Esophagus muscularis mucosa (tissue), 4 donors: ENCODE data around the gene RRP12.

Source experiments
- EP300 ChIP-seq: sonication (generic); formaldehyde crosslinking; IDR thresholded peaks from one replicate; pipeline ENCODE4 v1.6.1; 2017; ENCODE audit warnings: antibody characterized with exemption
- POLR2AphosphoS5 ChIP-seq, 2 donors: sonication (generic); formaldehyde crosslinking; IDR thresholded peaks; one replicate each; pipeline ENCODE4 v1.6.1; 2017; ENCODE audit warnings: antibody characterized with exemption in 2 of 2
- TF ChIP-seq, protein P1 (sequence below), 3 experiments: fragments of 200-600 bp in 2 of 3; fragments of 450-650 bp in 1 of 3; sonication (generic) in 2 of 3; IDR thresholded peaks; one replicate each; pipeline ENCODE4 v1.5.1; 2017 to 2019; ENCODE audit warnings: antibody characterized with exemption in 3 of 3, mild to moderate bottlenecking in 2 of 3, moderate library complexity in 1 of 3

- TF ChIP-seq, protein P1, sequence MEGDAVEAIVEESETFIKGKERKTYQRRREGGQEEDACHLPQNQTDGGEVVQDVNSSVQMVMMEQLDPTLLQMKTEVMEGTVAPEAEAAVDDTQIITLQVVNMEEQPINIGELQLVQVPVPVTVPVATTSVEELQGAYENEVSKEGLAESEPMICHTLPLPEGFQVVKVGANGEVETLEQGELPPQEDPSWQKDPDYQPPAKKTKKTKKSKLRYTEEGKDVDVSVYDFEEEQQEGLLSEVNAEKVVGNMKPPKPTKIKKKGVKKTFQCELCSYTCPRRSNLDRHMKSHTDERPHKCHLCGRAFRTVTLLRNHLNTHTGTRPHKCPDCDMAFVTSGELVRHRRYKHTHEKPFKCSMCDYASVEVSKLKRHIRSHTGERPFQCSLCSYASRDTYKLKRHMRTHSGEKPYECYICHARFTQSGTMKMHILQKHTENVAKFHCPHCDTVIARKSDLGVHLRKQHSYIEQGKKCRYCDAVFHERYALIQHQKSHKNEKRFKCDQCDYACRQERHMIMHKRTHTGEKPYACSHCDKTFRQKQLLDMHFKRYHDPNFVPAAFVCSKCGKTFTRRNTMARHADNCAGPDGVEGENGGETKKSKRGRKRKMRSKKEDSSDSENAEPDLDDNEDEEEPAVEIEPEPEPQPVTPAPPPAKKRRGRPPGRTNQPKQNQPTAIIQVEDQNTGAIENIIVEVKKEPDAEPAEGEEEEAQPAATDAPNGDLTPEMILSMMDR (IDR thresholded peaks at IDR 0.05), result no peak
- TF ChIP-seq POLR2AphosphoS5 (IDR thresholded peaks at IDR 0.05), result no peak
- TF ChIP-seq EP300, result no peak
Observed at GRCh38 chr10:97329766-97330165, 71.4 kb downstream of the RRP12 start.
